HepG2 (cell line): Measurements from ENCODE around the gene JPT1. TPM values are rescaled to one million over a fixed set of nuclear protein-coding genes. Genes with fewer than 3 reads are reported as not detected.

Experiments
- ARNT2 ChIP-seq: sonication (generic); formaldehyde crosslinking; IDR thresholded peaks from 2 replicates; pipeline ENCODE4 v1.8.0; 2022; ENCODE audit warnings: mild to moderate bottlenecking, low read depth, missing genetic modification reagents, moderate library complexity
- ATF1 ChIP-seq: IDR thresholded peaks from 2 replicates; pipeline ENCODE4 v1.6.1; 2016; ENCODE audit warnings: mild to moderate bottlenecking, control low read depth
- BHLHE40 ChIP-seq: IDR thresholded peaks from 2 replicates; pipeline ENCODE4 v1.6.1; 2011; ENCODE audit warnings: low read length, improper control_type of control experiment
- CAMTA2 ChIP-seq: sonication (generic); formaldehyde crosslinking; IDR thresholded peaks from 2 replicates; pipeline ENCODE4 v1.4.0; 2020; ENCODE audit warnings: mild to moderate bottlenecking, missing genetic modification reagents, borderline replicate concordance
- FOXP1 ChIP-seq, 2 experiments: fragments of 450-650 bp in 1 of 2; IDR thresholded peaks; 2 replicates each; pipeline ENCODE4 v1.6.1; 2017 to 2018; ENCODE audit warnings: antibody characterized with exemption in 1 of 2
- HOXA7 ChIP-seq: sonication (generic); formaldehyde crosslinking; IDR thresholded peaks from 2 replicates; pipeline ENCODE4 v1.8.1; 2022; ENCODE audit warnings: mild to moderate bottlenecking, missing genetic modification reagents, moderate library complexity
- MED8 ChIP-seq: sonication (generic); formaldehyde crosslinking; IDR thresholded peaks from 2 replicates; pipeline ENCODE4 v1.8.1; 2023; ENCODE audit warnings: mild to moderate bottlenecking, missing genetic modification reagents; ENCODE audit not compliant: insufficient replicate concordance
- MIXL1 ChIP-seq: IDR thresholded peaks from 2 replicates; pipeline ENCODE4 v1.6.1; 2016
- MTA1 ChIP-seq: sonication (generic); formaldehyde crosslinking; IDR thresholded peaks from 2 replicates; pipeline ENCODE4 v1.4.0; 2020; ENCODE audit warnings: missing genetic modification reagents, mild to moderate bottlenecking, borderline replicate concordance
- MTF1 ChIP-seq: sonication (generic); formaldehyde crosslinking; IDR thresholded peaks from 2 replicates; pipeline ENCODE4 v1.5.0; 2020; ENCODE audit warnings: missing genetic modification reagents
- NR2F1 ChIP-seq, 2 experiments: fragments of 450-650 bp in 1 of 2; formaldehyde crosslinking in 1 of 2; IDR thresholded peaks; 2 replicates each; pipeline versions ENCODE4 v1.5.0 to v1.6.1; 2016 to 2020; ENCODE audit warnings: mild to moderate bottlenecking in 1 of 2, missing compliant biosample characterization in 1 of 2, missing genetic modification reagents in 1 of 2, moderate library complexity in 1 of 2
- REXO4 ChIP-seq: sonication (generic); formaldehyde crosslinking; IDR thresholded peaks from 2 replicates; pipeline ENCODE4 v1.8.0; 2022; ENCODE audit warnings: missing genetic modification reagents, mild to moderate bottlenecking, borderline replicate concordance
- SPEN ChIP-seq: sonication (generic); formaldehyde crosslinking; IDR thresholded peaks from 2 replicates; pipeline ENCODE4 v1.5.1; 2020; ENCODE audit warnings: low read depth, mild to moderate bottlenecking, missing genetic modification reagents
- WIZ ChIP-seq: sonication (generic); formaldehyde crosslinking; IDR thresholded peaks from 2 replicates; pipeline ENCODE4 v1.5.1; 2020; ENCODE audit warnings: mild to moderate bottlenecking, missing genetic modification reagents
- XBP1 ChIP-seq: sonication (generic); formaldehyde crosslinking; IDR thresholded peaks from 2 replicates; pipeline ENCODE4 v1.5.0; 2020; ENCODE audit warnings: missing genetic modification reagents
- YEATS2 ChIP-seq: sonication (generic); formaldehyde crosslinking; IDR thresholded peaks from 2 replicates; pipeline ENCODE4 v1.4.0; 2020; ENCODE audit warnings: missing genetic modification reagents, borderline replicate concordance
- ZNF543 ChIP-seq: sonication (generic); formaldehyde crosslinking; IDR thresholded peaks from 2 replicates; pipeline ENCODE4 v1.4.0; 2020; ENCODE audit warnings: mild to moderate bottlenecking, missing genetic modification reagents
- polyA plus RNA-seq, 8 experiments: library from polyadenylated mRNA; depleted of rRNA in 3 of 8; stranded (reverse) in 7 of 8; unstranded in 1 of 8; fragments of >200 nt; fragmentation: Illumina TruSeq in 4 of 8; extraction: Trizol in 4 of 8; gene quantifications; 2 replicates each; pipeline versions ENCODE4 v1.2.1 to v1.2.3, GENCODE V29; 2011 to 2016; ENCODE audit warnings: low read depth in 4 of 8, missing spikeins in 1 of 8, mixed read lengths in 1 of 8; ENCODE audit not compliant: insufficient read depth in 1 of 8
- total RNA-seq, 5 experiments: library from RNA; depleted of rRNA; stranded (reverse); fragments of >200 nt; fragmentation: Illumina TruSeq; extraction: Trizol; gene quantifications; 2 replicates each; pipeline ENCODE4 v1.2.3, GENCODE V29; 2016; ENCODE audit warnings: low read depth in 1 of 5
- TF ChIP-seq, protein P1 (sequence below): sonication (generic); formaldehyde crosslinking; IDR thresholded peaks from 2 replicates; pipeline ENCODE4 v1.8.0; 2022; ENCODE audit warnings: mild to moderate bottlenecking, missing genetic modification reagents
- TF ChIP-seq, protein P2 (sequence below): sonication (generic); formaldehyde crosslinking; IDR thresholded peaks from 2 replicates; pipeline ENCODE4 v1.4.0; 2020; ENCODE audit warnings: mild to moderate bottlenecking, missing genetic modification reagents
- TF ChIP-seq, protein P3 (sequence below): sonication (generic); formaldehyde crosslinking; conservative IDR thresholded peaks from 2 replicates; pipeline ENCODE4 v1.4.0; 2020; ENCODE audit warnings: missing genetic modification reagents
- TF ChIP-seq, protein P4 (sequence below): sonication (generic); formaldehyde crosslinking; IDR thresholded peaks from 2 replicates; pipeline ENCODE4 v1.8.0; 2022; ENCODE audit warnings: mild to moderate bottlenecking, missing genetic modification reagents, borderline replicate concordance
- TF ChIP-seq, protein P5 (sequence below): sonication (generic); formaldehyde crosslinking; IDR thresholded peaks from 2 replicates; pipeline ENCODE4 v1.4.0; 2020; ENCODE audit warnings: missing genetic modification reagents

Gene JPT1
- total and polyA plus RNA-seq, 2 of the 13 experiments (the other 11 are each of a cell fraction or from before 2014, with no cell fraction given): 43.3 to 256 TPM

DNA sequence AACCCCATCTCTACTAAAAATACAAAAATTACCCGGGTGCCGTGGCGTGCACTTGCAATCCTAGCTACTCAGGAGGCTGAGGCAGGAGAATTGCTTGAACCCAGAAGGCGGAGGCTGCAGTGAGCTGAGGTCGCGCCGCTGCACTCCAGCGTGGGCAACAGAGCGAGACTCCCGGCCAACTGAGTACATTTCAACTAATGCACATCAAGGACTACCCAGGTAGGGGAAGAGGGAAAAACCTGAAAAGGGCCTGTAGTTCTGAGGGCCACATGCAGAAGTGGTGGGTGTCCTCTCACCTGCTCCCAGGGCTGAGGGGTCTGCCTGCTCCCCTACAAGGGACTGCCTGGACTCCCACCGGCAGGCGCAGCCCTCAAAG lies 67.1 kb downstream of the JPT1 start (continued):
- TF ChIP-seq FOXP1 (IDR thresholded peaks at IDR 0.05): no peak
- no peak for TF ChIP-seq FOXP1 (CRISPR knock-in tag; IDR thresholded peaks at IDR 0.05)
- TF ChIP-seq MTA1: no peak
- TF ChIP-seq, protein P1, sequence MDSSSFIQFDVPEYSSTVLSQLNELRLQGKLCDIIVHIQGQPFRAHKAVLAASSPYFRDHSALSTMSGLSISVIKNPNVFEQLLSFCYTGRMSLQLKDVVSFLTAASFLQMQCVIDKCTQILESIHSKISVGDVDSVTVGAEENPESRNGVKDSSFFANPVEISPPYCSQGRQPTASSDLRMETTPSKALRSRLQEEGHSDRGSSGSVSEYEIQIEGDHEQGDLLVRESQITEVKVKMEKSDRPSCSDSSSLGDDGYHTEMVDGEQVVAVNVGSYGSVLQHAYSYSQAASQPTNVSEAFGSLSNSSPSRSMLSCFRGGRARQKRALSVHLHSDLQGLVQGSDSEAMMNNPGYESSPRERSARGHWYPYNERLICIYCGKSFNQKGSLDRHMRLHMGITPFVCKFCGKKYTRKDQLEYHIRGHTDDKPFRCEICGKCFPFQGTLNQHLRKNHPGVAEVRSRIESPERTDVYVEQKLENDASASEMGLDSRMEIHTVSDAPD: no peak
- TF ChIP-seq SPEN (CRISPR knock-in tag): peak; percentile 37; the same call in 1 of the 2 replicates
- TF ChIP-seq NR2F1 (CRISPR knock-in tag; IDR thresholded peaks at IDR 0.05): no peak
- no peak for TF ChIP-seq REXO4
- TF ChIP-seq ATF1 (CRISPR knock-in tag): no peak
- TF ChIP-seq MTF1 (CRISPR knock-in tag): no peak
- no peak for TF ChIP-seq ZNF543 (CRISPR knock-in tag)
- no peak for TF ChIP-seq MIXL1
- no peak for TF ChIP-seq HOXA7 (CRISPR knock-in tag)
- no peak for TF ChIP-seq YEATS2
- TF ChIP-seq MED8: no peak
- no peak for TF ChIP-seq XBP1 (CRISPR knock-in tag)
- TF ChIP-seq, protein P2, sequence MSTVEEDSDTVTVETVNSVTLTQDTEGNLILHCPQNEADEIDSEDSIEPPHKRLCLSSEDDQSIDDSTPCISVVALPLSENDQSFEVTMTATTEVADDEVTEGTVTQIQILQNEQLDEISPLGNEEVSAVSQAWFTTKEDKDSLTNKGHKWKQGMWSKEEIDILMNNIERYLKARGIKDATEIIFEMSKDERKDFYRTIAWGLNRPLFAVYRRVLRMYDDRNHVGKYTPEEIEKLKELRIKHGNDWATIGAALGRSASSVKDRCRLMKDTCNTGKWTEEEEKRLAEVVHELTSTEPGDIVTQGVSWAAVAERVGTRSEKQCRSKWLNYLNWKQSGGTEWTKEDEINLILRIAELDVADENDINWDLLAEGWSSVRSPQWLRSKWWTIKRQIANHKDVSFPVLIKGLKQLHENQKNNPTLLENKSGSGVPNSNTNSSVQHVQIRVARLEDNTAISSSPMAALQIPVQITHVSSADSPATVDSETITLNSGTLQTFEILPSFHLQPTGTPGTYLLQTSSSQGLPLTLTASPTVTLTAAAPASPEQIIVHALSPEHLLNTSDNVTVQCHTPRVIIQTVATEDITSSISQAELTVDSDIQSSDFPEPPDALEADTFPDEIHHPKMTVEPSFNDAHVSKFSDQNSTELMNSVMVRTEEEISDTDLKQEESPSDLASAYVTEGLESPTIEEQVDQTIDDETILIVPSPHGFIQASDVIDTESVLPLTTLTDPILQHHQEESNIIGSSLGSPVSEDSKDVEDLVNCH (CRISPR knock-in tag): no peak
- TF ChIP-seq, protein P3, sequence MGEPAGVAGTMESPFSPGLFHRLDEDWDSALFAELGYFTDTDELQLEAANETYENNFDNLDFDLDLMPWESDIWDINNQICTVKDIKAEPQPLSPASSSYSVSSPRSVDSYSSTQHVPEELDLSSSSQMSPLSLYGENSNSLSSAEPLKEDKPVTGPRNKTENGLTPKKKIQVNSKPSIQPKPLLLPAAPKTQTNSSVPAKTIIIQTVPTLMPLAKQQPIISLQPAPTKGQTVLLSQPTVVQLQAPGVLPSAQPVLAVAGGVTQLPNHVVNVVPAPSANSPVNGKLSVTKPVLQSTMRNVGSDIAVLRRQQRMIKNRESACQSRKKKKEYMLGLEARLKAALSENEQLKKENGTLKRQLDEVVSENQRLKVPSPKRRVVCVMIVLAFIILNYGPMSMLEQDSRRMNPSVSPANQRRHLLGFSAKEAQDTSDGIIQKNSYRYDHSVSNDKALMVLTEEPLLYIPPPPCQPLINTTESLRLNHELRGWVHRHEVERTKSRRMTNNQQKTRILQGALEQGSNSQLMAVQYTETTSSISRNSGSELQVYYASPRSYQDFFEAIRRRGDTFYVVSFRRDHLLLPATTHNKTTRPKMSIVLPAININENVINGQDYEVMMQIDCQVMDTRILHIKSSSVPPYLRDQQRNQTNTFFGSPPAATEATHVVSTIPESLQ (CRISPR knock-in tag): no peak
- no peak for TF ChIP-seq CAMTA2 (CRISPR knock-in tag)
- no peak for TF ChIP-seq BHLHE40
- no peak for TF ChIP-seq WIZ (CRISPR knock-in tag)
- no peak for TF ChIP-seq ARNT2 (CRISPR knock-in tag)
- TF ChIP-seq, protein P4, sequence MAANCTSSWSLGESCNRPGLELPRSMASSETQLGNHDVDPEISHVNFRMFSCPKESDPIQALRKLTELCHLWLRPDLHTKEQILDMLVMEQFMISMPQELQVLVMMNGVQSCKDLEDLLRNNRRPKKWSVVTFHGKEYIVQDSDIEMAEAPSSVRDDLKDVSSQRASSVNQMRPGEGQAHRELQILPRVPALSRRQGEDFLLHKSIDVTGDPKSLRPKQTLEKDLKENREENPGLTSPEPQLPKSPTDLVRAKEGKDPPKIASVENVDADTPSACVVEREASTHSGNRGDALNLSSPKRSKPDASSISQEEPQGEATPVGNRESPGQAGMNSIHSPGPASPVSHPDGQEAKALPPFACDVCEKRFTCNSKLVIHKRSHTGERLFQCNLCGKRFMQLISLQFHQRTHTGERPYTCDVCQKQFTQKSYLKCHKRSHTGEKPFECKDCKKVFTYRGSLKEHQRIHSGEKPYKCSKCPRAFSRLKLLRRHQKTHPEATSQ (CRISPR knock-in tag): no peak
- TF ChIP-seq, protein P5, sequence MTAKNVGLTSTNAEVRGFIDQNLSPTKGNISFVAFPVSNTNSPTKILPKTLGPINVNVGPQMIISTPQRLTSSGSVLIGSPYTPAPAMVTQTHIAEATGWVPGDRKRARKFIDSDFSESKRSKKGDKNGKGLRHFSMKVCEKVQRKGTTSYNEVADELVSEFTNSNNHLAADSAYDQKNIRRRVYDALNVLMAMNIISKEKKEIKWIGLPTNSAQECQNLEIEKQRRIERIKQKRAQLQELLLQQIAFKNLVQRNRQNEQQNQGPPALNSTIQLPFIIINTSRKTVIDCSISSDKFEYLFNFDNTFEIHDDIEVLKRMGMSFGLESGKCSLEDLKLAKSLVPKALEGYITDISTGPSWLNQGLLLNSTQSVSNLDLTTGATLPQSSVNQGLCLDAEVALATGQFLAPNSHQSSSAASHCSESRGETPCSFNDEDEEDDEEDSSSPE (CRISPR knock-in tag): no peak
